ENCODE results near the gene POLR2E. TPM values are rescaled to one million over a fixed set of nuclear protein-coding genes. Genes with fewer than 3 reads are reported as not detected.

Gene POLR2E
- total and polyA plus RNA-seq, 9 of the 15 experiments (the other 6 are each of a cell fraction or from before 2014, with no cell fraction given), result 3.4 to 413 (median 244) TPM

GRCh38 chr19:1040476-1041271, 54.5 kb downstream of the POLR2E start (continued):
- TF ChIP-seq E2F4 (CRISPR knock-in tag; IDR thresholded peaks at IDR 0.05; ENCODE audit: low read depth), result no peak
- TF ChIP-seq NFXL1 (CRISPR knock-in tag; IDR thresholded peaks at IDR 0.05), result no peak
- TF ChIP-seq ATF4 (CRISPR knock-in tag; IDR thresholded peaks at IDR 0.05), result no peak
- TF ChIP-seq ZBTB8A (IDR thresholded peaks at IDR 0.05; ENCODE audit: partially characterized antibody), result no peak
- TF ChIP-seq EZH2 (IDR thresholded peaks at IDR 0.05; ENCODE audit: borderline replicate concordance, low read depth, low read length), result no peak
- TF ChIP-seq CCNT2 (IDR thresholded peaks at IDR 0.05; ENCODE audit: borderline replicate concordance, extremely low read depth, insufficient read length, low read depth, low read length), result peak; percentile 69
- peak; percentile 67 for TF ChIP-seq POLR2AphosphoS5 (IDR thresholded peaks at IDR 0.05; ENCODE audit: control insufficient read depth, insufficient read depth, low read depth, low read length)
- TF ChIP-seq POLR2AphosphoS2 (IDR thresholded peaks at IDR 0.05; ENCODE audit: low read length), result no peak
- no peak for TF ChIP-seq HOXB6 (CRISPR knock-in tag; IDR thresholded peaks at IDR 0.05; ENCODE audit: borderline replicate concordance)
- no peak for TF ChIP-seq BCL6 (CRISPR knock-in tag; IDR thresholded peaks at IDR 0.05)
- TF ChIP-seq GATAD2B (IDR thresholded peaks at IDR 0.05; ENCODE audit: borderline replicate concordance), result no peak
- TF ChIP-seq BRD4 (IDR thresholded peaks at IDR 0.05), result peak; percentile 58; the same call in 1 of the 2 replicates
- peak; percentile 83 for TF ChIP-seq CTBP1 (IDR thresholded peaks at IDR 0.05; ENCODE audit: borderline replicate concordance)
- TF ChIP-seq, protein P1, sequence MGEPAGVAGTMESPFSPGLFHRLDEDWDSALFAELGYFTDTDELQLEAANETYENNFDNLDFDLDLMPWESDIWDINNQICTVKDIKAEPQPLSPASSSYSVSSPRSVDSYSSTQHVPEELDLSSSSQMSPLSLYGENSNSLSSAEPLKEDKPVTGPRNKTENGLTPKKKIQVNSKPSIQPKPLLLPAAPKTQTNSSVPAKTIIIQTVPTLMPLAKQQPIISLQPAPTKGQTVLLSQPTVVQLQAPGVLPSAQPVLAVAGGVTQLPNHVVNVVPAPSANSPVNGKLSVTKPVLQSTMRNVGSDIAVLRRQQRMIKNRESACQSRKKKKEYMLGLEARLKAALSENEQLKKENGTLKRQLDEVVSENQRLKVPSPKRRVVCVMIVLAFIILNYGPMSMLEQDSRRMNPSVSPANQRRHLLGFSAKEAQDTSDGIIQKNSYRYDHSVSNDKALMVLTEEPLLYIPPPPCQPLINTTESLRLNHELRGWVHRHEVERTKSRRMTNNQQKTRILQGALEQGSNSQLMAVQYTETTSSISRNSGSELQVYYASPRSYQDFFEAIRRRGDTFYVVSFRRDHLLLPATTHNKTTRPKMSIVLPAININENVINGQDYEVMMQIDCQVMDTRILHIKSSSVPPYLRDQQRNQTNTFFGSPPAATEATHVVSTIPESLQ (CRISPR knock-in tag; IDR thresholded peaks at IDR 0.05), result no peak
- no peak for TF ChIP-seq ZNF699 (CRISPR knock-in tag; IDR thresholded peaks at IDR 0.05; ENCODE audit: insufficient replicate concordance)
- no peak for TF ChIP-seq ZNF75A (CRISPR knock-in tag; IDR thresholded peaks at IDR 0.05)
- peak; percentile 73 for TF ChIP-seq NCOA4 (IDR thresholded peaks at IDR 0.05; ENCODE audit: partially characterized antibody)
- no peak; the same call in 1 of the 2 replicates for TF ChIP-seq FOXM1 (IDR thresholded peaks at IDR 0.05; ENCODE audit: low read depth)
- 0 out of 2 replicates have a peak, but pooled peaks have one; percentile 14 for TF ChIP-seq FOXM1 (CRISPR knock-in tag; IDR thresholded peaks at IDR 0.05; ENCODE audit: low read depth)
- peak; percentile 48; the same call in 1 of the 2 replicates for TF ChIP-seq NCOA1 (IDR thresholded peaks at IDR 0.05; ENCODE audit: low read depth)
- TF ChIP-seq ZNF785 (CRISPR knock-in tag; IDR thresholded peaks at IDR 0.05), result no peak
- no peak for TF ChIP-seq ZSCAN32 (CRISPR knock-in tag; IDR thresholded peaks at IDR 0.05)
- TF ChIP-seq ZBTB12 (CRISPR knock-in tag; IDR thresholded peaks at IDR 0.05), result no peak
- TF ChIP-seq RCOR1 (IDR thresholded peaks at IDR 0.05; ENCODE audit: borderline replicate concordance in 1 of 2, low read depth in 2 of 2, low read length in 2 of 2), result peak; percentile 39 to 90
- TF ChIP-seq EP300 (IDR thresholded peaks at IDR 0.05; ENCODE audit: low read length), result peak; percentile 38; the same call in 1 of the 2 replicates

All from K562 (cell line).